HG03342 (cell line): ENCODE data around the gene ASMTL.
A peak's percentile ranks its signal among the peaks of the same experiment; 100 is the strongest.
"Not testable (repeated sequence)": the region's sequence is repeated elsewhere in the genome, so short reads cannot be mapped to it uniquely, and the experiment has no call there.

Experiments
- ATAC-seq: cut with Tn5 transposase; IDR thresholded peaks from one replicate; pipeline ENCODE4 v1.9.1; 2021; ENCODE audit warnings: mild to moderate bottlenecking, moderate library complexity; ENCODE audit not compliant: unreplicated experiment

The ASMTL gene

DNA sequence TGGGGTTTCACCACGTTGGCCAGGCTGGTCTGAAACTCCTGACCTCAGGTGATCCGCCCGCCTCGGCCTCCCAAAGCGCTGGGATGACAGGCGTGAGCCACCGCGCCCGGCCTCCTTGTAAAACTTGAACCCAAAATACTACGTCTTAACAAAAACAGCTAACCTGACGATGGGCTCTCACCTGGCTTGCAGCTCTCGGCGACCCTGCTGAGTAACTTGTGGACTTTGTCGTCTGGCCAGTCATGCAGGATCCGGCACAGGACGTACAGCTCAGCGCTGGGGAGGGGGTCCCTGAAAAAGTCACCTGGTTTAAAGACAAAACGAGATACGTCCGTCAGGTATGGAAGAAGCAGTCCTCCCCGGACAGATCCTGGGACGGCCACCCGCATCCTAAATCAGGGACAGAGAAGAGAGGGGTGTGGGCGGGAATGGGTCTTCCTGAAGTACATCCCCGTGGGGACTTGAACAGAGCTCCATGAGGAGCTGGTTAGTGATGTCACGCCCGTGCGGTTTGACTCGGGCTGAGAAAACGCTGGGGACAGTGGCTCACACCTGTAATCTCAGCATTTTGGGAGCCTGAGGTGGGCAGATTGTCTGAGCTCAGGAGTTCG is 40.1 kb downstream of the ASMTL start:
- ATAC-seq: no peak

DNA sequence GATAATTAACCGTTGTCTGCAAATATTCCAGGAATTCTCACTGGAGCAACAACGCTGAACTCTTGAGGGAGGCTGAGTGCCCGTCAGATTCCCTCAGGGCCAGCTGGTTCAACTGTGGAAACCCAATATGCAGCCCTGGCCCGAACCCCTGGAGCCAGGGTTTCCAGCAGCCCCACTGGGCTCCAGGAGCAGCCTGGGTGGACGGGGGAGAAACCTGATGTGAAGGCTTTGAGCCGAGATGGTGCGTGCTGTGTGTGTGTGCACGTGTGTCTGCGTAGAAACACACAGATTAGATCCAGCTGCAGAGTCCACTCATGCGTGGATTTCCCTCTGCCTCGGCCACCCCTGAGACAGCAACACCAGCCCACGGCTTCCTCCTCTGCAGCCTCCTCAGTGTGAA is 41.4 kb downstream of the ASMTL start:
- no peak for ATAC-seq

DNA sequence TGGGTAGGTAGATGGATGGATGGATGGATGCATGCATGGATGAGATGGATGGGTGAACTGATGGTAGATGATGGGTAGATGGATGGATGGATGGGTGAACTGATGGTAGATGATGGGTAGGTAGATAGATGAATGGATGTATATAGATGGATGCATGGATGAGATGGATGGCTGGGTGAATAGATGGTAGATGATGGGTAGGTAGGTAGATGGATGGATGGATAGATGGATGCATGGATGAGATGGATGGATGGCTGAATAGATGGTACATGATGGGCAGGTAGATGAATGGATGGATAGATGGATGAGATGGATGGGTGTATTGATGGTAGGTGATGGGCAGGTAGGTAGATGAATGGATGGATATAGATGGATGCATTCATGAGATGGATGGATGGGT is 45.7 kb downstream of the ASMTL start:
- no peak for ATAC-seq

DNA sequence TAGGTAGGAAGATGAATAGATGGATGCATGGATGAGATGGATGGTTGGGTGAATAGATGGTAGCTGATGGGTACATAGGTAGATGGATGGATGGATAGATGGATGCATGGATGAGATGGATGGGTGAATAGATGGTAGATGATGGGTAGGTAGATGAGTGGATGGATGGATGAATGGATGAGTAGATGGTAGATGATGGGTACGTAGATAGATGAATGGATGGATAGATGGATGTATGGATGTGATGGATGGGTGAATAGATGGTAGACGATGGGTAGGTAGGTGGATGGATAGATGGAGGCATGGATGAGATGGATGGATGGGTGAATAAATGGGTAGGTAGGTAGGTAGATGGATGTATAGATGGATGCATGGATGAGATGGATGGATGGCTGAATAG is 46.9 kb downstream of the ASMTL start:
- ATAC-seq: not testable (repeated sequence)

DNA sequence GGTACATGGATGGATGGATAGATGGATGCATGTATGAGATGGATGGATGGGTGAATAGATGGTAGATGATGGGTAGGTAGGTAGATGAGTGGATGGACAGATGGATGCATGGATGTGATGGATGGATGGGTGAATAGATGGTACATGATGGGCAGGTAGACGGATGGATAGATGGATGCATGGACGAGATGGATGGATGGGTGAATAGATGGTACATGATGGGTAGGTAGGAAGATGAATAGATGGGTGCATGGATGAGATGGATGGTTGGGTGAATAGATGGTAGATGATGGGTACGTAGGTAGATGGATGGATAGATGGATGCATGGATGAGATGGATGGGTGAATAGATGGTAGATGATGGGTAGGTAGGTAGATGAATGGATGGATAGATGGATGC is 48.8 kb downstream of the ASMTL start:
- ATAC-seq: not testable (repeated sequence)

DNA sequence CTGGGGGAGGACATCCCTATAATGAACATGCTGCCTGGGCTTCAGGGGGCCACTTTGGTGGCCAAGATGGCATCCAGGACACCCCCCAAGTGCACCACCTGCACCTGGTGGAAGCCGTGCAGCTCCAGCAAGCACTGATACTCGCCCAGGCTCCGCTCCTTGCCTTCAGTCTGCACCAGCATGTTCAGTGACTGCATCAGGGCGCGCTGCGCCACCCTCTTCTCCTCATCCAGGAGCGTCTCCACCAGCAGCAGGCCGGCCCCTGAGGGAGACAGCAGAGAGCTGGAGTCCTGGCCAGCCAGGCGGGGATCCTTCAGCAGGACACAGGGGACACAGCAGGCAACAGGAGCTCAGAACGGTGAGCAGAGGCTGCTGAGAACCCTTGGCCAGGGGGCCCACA is 49.5 kb downstream of the ASMTL start:
- no peak for ATAC-seq

DNA sequence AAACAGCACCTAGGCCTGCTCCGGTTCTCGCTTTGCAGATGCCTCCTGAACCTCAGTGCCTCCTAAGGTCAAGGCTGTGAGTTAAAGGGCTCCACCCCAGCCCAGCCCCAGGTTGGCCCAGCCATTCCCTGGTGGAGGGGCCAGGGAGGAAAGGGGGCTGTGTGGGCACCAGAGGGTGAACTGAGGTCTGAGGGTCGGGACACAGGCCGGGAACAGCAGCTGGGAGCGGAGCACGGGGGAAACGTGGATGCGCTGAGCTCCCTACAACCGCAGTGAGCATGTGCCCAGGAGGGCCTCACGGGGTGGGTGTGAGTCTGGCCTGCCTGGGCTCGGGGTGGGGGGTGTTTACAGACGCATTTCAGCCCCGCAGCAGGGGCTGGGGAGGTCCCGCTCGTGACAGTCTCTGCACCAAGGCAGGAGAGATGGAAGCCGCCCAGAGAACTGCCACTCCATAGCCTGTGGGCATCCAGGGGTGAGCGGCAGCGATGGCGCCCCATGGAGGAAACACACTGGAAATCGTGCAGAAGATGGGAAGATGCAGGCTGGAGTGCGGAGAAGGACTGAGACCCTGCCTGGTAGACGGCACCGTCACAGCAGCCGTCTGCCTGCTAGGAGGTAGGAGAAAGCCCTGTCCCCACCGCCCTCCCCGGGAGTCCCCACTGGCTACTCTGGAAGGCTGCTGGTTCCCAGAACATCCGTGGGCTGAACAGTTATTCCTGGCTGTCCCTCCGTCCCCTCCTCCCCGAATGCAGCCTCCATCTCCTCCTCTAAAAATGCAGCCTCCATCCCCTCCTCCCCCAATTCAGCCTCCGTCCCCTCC is 50.9 kb downstream of the ASMTL start:
- ATAC-seq: no peak

DNA sequence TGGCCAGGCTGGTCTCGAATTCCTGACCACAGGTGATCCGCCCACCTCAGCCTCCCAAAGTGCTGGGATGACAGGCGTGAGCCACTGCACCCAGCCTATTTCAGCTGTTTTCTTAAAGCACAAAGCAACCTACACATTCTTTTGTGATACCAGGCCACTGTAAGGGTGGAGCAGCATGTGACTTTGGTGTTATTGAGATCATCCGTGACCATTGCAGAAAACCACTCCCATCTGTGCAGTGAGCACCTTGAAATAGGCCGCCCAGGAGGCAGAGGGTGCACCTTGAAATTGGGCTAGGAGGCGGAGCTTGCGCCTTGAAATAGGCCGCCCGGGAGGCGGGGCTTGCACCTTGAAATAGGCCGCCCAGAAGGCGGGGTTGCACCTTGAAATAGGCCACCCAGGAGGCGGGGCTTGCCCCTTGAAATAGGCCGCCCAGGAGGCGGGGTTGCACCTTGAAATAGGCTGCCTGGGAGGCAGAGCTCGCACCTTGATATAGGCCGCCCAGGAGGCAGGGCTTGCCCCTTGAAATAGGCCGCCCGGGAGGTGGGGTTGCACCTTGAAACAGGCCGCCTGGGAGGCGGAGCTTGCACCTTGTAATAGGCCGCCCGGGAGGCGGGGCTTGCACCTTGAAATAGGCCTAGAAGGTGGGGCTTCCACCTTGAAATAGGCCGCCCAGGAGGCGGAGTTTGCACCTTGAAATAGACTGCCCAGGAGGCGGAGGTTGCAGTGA is 51.8 kb downstream of the ASMTL start:
- no peak for ATAC-seq

DNA sequence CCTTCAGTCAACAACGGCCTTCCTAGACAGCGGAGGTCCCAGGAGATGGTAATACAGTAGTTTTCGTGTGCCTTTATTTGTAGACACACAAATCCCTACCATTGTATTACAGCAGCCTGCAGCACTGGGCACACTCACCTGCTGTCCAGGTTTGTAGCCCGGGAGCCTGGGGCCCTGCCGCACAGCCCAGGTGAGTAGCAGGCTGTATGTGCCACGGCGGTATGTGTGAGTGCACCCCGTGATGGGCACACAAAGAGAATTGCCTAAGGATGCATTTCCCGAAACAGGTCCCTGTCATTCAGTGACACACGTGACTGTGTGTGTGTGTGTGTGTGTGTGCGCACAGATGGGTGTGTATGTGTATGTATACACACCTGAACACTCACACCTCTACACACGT is 52.7 kb downstream of the ASMTL start:
- ATAC-seq: no peak

DNA sequence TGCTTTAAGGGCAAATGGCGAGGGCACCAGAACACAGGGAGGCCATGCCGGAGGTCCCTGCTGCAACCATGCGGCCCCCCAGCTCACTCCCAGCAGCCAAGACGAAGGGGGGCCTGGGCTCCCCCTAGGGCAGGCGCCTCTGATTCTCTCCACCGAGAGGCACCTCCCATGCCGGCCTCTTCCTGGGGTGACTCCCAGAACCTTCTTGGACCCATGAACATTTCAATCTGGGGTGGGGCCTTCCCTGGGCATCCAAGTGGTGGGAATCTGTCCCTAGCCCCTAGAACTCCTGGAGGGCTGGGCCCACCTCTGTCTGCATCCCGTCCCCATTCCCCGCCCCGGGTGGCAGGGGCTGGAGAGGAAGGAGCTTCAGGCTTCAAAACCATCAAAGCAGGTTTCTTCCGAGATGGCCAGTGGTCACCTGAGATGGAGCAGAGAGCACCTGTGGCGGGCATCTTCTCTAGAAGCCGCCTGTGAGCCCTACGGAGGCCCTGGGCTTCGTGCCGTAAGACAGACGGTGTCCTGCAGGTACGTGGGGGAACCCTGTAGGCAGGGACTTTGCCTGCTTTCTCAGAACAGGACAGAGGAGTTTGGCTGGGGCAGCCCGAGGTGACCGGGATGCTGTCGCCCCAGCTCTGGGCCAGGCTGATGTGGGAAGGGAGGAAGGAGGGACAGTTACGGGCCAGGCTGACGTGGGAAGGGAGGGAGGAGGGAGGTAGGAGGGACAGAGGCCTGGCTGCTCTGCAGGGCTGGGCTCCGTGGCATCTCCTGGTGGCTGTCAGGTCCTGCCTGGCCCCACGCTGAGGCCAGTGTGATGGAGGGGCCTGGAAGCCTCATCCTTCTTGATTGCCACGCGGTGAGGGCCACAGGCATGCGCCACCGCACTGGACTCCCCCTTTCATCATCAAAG is 54.0 kb downstream of the ASMTL start:
- ATAC-seq: no peak

DNA sequence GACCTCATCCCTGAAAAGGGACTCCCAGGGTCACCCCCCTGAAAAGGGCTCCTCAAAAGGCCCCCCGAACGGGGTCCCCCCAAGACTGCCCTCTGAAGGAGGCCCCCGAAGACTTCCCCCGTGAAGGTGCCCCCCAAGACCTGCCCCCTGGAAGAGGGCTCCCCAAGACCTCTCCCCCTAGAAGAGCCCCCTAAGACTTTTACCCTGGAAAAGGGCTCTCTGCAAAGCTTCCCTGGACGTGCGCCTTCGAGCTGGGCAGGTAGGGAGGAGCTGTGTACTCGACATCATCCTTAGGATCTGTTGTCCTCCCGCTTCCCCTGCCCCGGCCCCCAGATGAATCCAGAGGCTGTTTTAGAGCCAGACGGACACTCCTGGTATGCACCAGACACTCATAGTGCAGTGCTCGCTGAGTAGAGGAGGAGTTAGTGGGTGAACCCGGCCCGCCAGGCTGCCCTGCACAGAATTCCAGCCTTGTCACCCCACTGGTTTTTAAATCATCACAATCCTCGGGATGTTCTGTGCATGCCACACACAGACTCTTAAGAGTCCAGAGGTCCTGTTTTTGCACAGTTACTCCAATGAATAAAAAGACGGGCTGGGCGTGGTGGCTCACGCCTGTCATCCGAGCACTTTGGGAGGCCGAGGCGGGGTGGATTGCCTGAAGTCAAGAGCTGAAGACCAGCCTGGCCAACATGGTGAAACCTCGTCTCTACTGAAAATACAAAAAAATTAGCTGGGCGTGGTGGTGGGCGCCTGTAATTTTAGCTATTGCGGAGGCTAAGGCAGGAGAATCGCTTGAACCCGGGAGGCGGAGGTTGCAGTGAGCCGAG is 55.1 kb downstream of the ASMTL start:
- ATAC-seq: no peak

DNA sequence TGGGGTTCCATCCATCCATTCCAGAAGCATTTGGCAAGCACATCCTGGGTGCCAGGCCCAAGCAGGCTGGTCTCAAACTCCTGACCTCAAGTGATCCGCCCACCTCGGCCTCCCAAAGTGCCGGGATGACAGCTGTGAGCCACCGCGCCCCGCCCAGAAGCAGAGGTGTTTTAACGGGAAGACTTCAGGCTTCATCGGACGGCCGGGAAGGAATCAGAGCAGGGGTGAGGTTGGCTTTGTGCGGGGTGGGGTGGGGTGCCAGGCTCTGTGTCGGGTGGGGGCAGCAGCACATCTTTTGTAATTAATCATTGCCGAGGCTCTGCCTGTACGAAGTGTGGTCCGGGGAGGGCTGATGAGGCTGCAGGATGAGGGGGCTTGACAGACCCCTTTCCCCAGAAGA is 55.7 kb downstream of the ASMTL start:
- no peak for ATAC-seq

DNA sequence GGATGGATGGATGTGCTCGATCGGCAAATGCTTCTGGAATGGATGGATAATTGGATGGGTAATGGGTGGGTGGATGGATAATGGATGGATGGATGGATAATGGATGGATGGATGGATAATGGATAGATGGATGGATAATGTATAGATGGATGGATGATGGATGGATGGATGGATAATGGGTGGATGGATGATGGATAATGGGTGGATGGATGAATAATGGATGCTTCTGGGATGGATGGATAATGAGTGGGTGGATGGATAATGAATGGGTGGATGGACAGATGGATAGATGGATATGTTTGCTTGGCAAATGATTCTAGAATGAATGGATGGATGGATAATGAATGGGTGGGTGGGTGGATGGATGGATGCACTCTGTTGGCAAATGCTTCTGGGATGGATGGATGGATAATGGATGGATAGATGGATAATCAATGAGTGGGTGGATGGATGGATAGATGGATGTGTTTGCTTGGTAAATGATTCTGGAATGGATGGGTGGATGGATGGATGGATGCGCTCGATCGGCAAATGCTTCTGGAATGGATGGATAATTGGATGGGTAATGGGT is 57.0 kb downstream of the ASMTL start:
- ATAC-seq: no peak

DNA sequence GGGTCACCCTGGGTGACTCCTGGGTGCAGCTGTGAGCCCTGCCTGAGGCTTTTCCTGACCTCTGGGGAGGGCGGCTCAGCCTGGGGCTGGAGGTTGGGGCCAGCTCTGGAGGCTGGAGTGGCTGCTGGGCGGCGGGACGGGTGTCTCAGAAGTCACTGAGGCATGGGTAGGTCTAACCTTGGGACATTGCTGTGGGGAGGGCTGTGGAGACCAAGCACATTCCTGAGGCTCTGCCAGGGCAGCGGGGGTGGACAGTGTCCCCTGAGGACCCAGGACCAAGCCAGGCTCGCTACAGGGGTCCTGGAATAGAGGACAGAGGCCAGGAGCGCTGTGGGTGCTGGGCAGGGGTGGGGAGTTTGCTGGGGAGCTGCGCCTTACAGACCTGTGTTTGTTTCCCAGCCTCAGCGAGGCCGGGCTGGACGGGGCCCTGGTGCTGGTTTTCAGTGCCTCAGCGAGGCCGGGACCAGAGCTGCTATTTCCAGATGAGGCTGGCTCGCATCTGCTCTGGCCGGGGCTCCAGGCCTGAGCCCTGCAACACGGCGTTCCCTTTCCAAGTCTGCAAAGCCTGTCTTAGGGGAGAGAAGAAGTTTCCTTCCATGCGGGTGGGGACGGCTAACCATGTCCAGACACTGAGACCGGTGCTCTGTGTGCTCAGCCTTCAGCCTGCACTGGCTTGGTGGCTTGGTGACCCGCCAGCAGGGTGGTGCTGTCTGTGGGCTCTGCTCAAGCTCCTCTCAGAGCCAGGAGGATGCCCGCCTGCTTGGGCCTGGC is 57.8 kb downstream of the ASMTL start:
- ATAC-seq: no peak

DNA sequence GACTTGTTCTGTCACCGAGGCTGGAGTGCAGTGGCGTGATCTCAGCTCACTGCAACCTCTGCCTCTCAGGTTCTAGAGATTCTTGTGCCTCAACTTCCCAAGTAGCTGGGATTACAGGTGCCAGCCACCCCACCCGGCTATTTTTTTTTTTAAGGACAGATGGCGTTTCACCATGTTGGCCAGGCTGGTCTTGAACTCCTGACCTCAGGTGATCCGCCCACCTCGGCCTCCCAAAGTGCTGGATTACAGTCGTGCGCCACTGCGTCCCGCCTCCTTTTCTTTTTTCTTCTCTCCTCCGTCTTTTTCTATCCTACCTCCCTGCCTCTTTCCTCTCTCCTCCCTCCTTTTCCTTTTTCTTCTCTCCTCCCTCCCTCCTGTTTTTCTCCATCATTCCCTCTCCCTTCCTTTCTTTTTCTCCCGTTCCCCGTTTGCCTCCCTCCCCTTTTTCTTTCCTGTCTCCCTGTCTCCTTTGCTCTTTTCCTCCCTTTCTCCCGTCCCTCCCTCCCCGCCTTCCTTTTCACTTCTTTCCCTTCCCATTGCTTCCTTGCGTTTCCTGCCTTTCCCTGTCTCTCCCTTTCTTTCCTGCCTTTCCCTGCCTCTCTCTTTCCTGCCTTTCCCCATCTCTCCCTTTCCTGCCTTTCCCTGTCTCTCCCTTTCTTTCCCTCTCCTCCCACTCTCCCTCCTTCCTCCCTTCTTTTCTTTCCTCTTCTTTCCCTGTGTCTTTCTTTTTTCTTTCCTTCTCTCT is 58.7 kb downstream of the ASMTL start:
- ATAC-seq: no peak

DNA sequence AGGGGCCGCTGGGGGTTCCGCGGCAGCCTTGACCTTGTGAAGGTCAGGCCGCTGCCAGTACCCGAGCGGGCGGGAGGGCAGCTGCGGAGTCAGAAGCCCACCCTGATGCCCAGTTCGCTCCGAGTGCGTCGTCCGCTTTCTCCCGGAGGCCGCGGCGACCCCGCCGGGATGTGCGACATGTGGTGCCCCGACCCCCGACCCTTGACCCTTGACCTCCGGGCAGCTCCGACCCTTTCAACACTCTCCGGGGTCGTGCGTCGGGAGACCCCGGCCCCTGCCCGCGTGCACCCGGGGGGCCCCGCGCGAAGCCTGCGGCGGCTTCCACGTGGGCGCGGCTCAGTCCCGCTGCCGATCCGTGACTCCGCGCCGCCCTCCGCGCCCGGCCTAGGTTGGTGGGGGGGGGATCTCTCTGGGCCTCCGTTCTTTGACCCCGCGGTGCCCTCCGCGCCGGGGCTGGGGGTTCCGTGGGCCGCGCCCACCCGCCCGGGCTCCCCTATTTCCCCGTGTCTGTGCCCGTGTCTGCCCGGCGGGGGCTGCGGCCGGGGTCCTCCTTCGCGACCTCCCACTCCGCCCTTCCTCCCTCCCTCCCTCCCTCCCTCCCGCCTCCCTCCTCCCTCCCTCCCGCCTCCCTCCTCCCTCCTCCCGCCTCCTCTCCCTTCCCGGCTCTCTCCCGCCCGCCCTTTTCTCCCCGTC is 60.2 kb downstream of the ASMTL start:
- peak; percentile 31 for ATAC-seq

DNA sequence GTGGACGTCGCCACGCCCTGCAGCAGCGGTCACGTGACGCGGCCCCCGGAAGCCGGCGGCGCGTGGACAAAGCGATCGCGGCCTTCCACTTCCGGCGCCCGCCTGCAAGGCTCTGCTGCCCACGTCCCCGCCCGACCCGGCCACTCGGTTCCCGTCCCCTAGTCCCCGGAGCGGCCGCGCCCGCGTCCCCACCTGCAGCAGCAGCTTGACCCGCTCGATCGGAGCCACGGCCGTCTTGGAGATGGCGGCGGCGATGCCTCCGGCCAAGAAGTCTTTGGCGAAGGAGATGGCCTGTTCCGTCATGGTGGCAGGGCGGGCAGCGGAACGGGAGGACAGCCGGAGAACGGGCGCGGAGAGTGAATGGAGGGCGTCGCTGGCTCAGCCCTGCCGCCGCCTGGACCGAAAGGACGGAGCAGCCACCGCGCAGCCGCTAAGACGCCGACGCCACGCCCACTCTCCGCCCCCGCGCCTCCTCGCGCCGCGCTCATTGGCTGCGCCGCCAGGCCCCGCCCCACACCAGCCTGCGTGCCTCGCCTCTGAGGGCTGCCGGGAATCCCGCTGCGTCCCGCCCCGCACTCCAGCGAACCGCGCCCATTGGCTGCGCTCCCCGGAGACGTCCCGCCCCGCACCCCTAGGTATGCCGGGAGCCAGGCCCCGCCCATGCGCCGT is 60.9 kb downstream of the ASMTL start, which contains the start of gene SLC25A6:
TSS of gene SLC25A6 (minus strand) at position 407 of the 669 bp plus-strand sequence. CDS start at position 303, 104 bp downstream.
- peak; percentile 94 for ATAC-seq
